Mucosa of descending colon (tissue), 3 donors: ENCODE results near the gene RPTOR. TPM values are rescaled to one million over a fixed set of nuclear protein-coding genes. Genes with fewer than 3 reads are reported as not detected.

Experiments used
- ATAC-seq: fragments of 200-7000 bp; cut with Tn5 transposase; one replicate; pipeline ENCODE4 v1.9.1; 2020; ENCODE audit warnings: mild to moderate bottlenecking, moderate library complexity
- DNase-seq, 3 donors: peaks; one replicate each; pipeline ENCODE4 v3.0.0-alpha.2; 2020
- H3K36me3 ChIP-seq: fragments of 200-600 bp; one replicate; pipeline ENCODE4 v1.8.0; 2021; ENCODE audit warnings: low read depth, mild to moderate bottlenecking
- H3K4me1 ChIP-seq: fragments of 200-600 bp; one replicate; pipeline ENCODE4 v1.8.0; 2021; ENCODE audit warnings: low read depth, mild to moderate bottlenecking
- H3K4me3 ChIP-seq: fragments of 200-600 bp; one replicate; pipeline ENCODE4 v1.8.0; 2021; ENCODE audit warnings: mild to moderate bottlenecking
- H3K9me3 ChIP-seq: fragments of 200-600 bp; one replicate; pipeline ENCODE4 v1.8.0; 2021; ENCODE audit warnings: mild to moderate bottlenecking
- intact Hi-C, 2 donors: fragments of 100-400 bp; cut with DNase I in 1 of 2; cut with micrococcal nuclease in 1 of 2; formaldehyde crosslinking; loops; one replicate each; pipeline versions ENCODE4 v1.11.0 to v1.11.1; 2022; cut with DNase I, micrococcal nuclease
- total RNA-seq, 3 donors: library from RNA; stranded (reverse); fragmentation: NEBNext Ultra II Directional in 2 of 3; extraction: Animal tissue kit (Norgen Biotek cat#: 25700) in 2 of 3; gene quantifications; one replicate each; pipeline versions ENCODE4 v1.2.1 to v1.2.4, GENCODE V29; 2021 to 2023
- TF ChIP-seq, protein P1 (sequence below): fragments of 200-600 bp; IDR thresholded peaks from one replicate; pipeline ENCODE4 v1.8.0; 2022; ENCODE audit warnings: antibody characterized with exemption, mild to moderate bottlenecking
- donor health status: DM: no; HTN: no; CAD: no; lungs with moderate emphysema.
- donor health status: DM: no; HTN: no; CAD: no.
- donor health status: DM: no; HTN: yes; CAD: no.

RPTOR gene
- total RNA-seq, 3 donors from 2014 or later = 30.5 to 44.4 (median 37.2) TPM

- Histone ChIP-seq H3K4me3 (no peak overlapping the region), H3K36me3 (no peaks in the 10 kb centered on the region), H3K9me3 (no peaks in the 10 kb centered on the region), H3K4me1 (no peaks in the 10 kb centered on the region)
- TF ChIP-seq, protein P1, sequence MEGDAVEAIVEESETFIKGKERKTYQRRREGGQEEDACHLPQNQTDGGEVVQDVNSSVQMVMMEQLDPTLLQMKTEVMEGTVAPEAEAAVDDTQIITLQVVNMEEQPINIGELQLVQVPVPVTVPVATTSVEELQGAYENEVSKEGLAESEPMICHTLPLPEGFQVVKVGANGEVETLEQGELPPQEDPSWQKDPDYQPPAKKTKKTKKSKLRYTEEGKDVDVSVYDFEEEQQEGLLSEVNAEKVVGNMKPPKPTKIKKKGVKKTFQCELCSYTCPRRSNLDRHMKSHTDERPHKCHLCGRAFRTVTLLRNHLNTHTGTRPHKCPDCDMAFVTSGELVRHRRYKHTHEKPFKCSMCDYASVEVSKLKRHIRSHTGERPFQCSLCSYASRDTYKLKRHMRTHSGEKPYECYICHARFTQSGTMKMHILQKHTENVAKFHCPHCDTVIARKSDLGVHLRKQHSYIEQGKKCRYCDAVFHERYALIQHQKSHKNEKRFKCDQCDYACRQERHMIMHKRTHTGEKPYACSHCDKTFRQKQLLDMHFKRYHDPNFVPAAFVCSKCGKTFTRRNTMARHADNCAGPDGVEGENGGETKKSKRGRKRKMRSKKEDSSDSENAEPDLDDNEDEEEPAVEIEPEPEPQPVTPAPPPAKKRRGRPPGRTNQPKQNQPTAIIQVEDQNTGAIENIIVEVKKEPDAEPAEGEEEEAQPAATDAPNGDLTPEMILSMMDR = no peak
- intact Hi-C loops = no loop called here
- ATAC-seq = no peak
- DNase-seq = no peak
Observed at GRCh38 chr17:80582165-80582564, 37.5 kb downstream of the RPTOR start.

DNA sequence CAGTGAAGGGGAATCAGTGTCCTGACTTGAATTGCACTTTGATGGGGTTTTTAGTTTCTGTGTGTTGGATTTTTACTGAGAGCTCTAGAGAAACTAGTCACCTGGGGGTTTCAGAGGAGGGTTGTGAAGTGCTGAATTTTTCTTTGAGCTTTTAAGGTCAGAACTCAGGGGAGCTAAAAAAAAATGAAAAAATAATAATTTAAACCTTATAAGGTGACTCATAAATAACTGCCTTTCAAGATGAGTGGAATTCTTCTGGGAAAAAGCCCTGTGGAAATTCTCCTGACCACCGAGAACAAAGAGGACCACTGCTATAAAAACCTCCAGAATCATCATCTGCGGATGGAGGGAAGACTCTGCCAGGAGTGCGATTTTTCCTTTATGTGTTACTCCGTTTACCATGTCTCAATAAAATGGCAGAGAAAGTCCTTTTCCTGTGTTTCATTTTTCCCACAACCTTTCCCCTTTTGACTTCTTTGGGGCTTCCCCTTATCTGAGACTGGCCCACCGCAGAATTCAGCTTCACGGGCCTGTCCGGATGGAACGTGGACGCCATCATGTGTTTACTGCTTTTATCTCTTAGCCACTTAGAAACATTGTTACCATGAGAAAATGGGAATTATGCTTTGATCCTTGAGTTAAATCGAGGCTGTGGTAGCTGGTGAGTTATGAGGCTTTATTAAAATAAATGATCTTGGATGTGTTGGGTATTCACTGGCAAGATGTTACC is 39.7 kb downstream of the RPTOR start:
- Histone ChIP-seq H3K9me3 (no peaks in the 10 kb centered on the region), H3K36me3 (no peaks in the 10 kb centered on the region), H3K4me3 (no peak overlapping the region), H3K4me1 (no peaks in the 10 kb centered on the region)
- ATAC-seq (no peak), DNase-seq (no peak)
- intact Hi-C loops = no loop called here
- TF ChIP-seq, protein P1 = no peak

- Histone ChIP-seq H3K4me3 (no peak overlapping the region), H3K36me3 (no peaks in the 10 kb centered on the region), H3K9me3 (no peaks in the 10 kb centered on the region), H3K4me1 (no peaks in the 10 kb centered on the region)
- TF ChIP-seq, protein P1 = no peak
- intact Hi-C loops = no loop called here
- no peak for ATAC-seq
- no peak for DNase-seq
Observed at GRCh38 chr17:80585890-80586845, 41.5 kb downstream of the RPTOR start.

GRCh38 chr17:80586846-80587228 is 42.2 kb downstream of the RPTOR start:
- Histone ChIP-seq H3K4me1 (no peaks in the 10 kb centered on the region), H3K36me3 (no peaks in the 10 kb centered on the region), H3K9me3 (no peaks in the 10 kb centered on the region), H3K4me3 (no peak overlapping the region)
- intact Hi-C loops = no loop called here
- TF ChIP-seq, protein P1 = no peak
- DNase-seq (no peak), ATAC-seq (no peak)

- Histone ChIP-seq H3K9me3 (no peaks in the 10 kb centered on the region), H3K4me3 (no peak overlapping the region), H3K4me1 (no peaks in the 10 kb centered on the region), H3K36me3 (no peaks in the 10 kb centered on the region)
- DNase-seq (no peak), ATAC-seq (no peak)
- TF ChIP-seq, protein P1 = no peak
- intact Hi-C loops = no loop called here
Observed at GRCh38 chr17:80588702-80589383, 44.2 kb downstream of the RPTOR start.
